Adrenal gland (tissue), 5 donors: Measurements from ENCODE around the gene CYP26B1.

Source experiments
- CTCF ChIP-seq, 6 experiments: fragments of 450-650 bp in 4 of 6; fragments of 200-600 bp in 2 of 6; sonication (generic) in 1 of 6; IDR thresholded peaks; 1 replicate in 5 of 6; 2 replicates in 1 of 6; pipeline versions ENCODE4 v1.5.1 to v1.8.0; 2016 to 2021; ENCODE audit warnings: antibody characterized with exemption in 6 of 6, mild to moderate bottlenecking in 2 of 6, moderate library complexity in 1 of 6
- POLR2A ChIP-seq, 2 donors: fragments of 450-650 bp; IDR thresholded peaks; one replicate each; pipeline ENCODE4 v1.6.1; 2017; ENCODE audit warnings: antibody characterized with exemption in 2 of 2, mild to moderate bottlenecking in 2 of 2, moderate library complexity in 1 of 2
- donor health status: DM: no; HTN: no; CAD: no.

GRCh38 chr2:72089028-72089427 is 58.6 kb downstream of the CYP26B1 start:
- no peak for TF ChIP-seq POLR2A (IDR thresholded peaks at IDR 0.05)
- TF ChIP-seq CTCF (IDR thresholded peaks at IDR 0.05): no peak
